GM04503 (cell line): ENCODE results near the gene UGT2A2.
"Not testable (repeated sequence)": the region's sequence is repeated elsewhere in the genome, so short reads cannot be mapped to it uniquely, and the experiment has no call there.

ENCODE experiments used
- DNase-seq: peaks from one replicate; pipeline ENCODE4 v3.0.0-alpha.2; 2012; ENCODE audit warnings: low read depth

Gene UGT2A2

DNA sequence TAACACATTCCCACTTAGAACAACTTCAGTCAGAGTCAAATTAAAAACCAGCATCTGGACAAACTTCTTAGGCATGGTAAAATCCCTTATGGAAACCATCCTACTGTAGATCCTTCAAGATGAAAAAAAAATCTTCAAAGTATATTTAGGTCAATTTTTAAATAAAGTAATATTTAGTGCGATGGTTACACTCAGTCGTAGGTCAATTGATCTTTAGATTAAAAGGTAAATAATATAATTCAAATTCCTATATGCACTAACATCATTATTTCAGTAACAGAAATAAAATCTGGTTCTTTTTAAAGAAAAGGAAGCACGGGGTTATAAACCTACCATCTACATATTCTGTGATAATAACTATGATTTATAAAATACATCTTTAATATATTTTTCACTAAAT, at the start of gene UGT2A2:
TSS of gene UGT2A2 (minus strand) at position 101 of the 400 bp plus-strand sequence. CDS start at position 99, 2 bp downstream.
- DNase-seq, result no peak

DNA sequence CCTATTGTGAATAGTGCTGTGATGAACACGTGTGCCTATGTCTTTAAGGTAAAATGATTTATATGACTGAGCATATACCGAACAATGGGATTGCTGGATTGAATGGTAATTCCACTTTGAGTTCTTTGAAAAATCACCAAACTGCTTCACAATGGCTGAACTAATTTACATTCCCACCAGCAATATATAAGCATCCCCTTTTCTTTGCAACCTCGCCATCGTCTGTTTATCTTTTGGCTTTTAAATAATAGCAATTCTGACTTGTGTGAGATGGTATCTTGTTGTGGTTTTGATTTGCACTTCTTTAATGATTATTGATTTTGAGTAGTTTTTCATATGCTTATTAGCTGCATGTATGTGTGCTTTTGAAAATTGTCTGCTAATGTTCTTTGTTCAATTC, 45.4 kb upstream of the UGT2A2 start:
- DNase-seq, result no peak

DNA sequence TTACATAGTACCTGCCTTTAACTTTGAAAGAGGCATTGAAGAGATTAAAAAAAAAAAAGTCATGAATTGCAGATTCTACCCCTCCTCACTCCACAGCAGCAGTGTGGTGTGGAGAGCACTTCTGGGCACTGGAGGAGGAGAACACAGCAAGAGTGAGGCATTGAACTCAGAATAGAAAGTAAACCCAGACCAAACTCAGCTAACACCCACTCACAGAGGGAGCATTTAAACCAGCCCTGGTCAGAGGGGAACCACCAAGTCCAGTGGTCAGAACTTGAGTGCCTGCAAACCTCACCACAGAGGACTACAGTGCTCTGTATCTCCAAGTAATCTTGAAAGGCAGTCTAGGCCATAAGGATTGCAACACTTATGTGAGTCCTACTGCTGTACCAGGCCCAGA, 29.2 kb upstream of the UGT2A2 start:
- no peak for DNase-seq

DNA sequence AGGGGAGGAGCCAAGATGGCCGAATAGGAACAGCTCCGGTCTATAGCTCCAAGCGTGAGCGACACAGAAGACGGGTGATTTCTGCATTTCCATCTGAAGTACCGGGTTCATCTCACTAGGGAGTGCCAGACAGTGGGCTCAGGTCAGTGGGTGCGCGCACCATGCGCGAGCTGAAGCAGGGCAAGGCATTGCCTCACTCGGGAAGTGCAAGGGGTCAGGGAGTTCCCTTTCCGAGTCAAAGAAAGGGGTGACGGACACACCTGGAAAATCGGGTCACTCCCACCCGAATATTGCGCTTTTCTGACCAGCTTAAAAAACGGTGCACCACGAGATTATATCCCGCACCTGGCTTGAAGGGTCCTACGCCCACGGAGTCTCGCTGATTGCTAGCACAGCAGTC, 24.6 kb upstream of the UGT2A2 start:
- DNase-seq, result not testable (repeated sequence)

DNA sequence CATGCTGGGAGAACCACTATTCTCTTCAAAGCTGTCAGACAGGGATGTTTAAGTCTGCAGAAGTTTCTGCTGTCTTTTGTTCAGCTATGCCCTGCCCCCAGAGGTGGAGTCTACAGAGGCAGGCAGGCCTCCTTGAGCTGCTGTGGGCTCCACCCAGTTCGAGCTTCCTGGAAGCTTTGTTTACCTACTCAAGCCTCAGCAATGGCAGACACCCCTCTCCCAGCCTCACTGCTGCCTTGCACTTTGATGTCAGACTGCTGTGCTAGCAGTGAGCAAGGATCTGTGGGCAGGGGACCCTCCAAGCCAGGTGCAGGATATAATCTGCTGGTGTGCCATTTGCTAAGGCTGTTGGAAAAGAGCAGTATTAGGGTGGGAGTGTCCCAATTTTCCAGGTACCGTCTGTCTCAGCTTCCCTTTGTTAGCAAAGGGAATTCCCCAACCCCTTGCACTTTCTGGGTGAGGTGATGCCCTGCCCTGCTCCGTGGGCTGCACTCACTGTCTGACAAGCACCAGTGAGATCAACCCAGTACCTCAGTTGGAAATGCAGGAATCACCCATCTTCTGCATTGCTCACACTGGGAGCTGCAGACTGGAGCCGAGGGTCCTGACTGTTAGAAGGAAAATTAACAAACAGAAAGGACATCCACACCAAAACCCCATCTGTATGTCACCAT, 21.8 kb upstream of the UGT2A2 start:
- DNase-seq, result not testable (repeated sequence)

DNA sequence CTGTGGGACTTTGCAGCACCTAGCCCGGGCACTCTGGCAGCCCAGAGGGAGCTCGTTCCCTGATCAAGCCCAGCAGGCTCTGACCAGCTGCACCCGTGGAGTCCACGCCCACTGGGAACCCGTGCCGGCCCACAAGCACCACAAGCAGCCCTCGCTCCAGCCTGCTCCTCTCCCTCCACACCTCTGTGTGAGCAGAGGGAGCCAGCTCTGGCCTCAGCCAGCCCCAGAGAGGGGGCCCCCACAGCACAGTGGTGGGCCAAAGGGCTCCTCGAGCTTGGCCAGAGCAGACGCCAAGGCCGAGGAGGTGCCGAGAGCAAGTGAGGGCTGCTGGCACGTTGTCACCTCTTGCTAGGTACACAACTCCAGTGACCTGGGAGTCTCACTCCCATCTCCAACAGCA, 18.7 kb upstream of the UGT2A2 start:
- no peak for DNase-seq

DNA sequence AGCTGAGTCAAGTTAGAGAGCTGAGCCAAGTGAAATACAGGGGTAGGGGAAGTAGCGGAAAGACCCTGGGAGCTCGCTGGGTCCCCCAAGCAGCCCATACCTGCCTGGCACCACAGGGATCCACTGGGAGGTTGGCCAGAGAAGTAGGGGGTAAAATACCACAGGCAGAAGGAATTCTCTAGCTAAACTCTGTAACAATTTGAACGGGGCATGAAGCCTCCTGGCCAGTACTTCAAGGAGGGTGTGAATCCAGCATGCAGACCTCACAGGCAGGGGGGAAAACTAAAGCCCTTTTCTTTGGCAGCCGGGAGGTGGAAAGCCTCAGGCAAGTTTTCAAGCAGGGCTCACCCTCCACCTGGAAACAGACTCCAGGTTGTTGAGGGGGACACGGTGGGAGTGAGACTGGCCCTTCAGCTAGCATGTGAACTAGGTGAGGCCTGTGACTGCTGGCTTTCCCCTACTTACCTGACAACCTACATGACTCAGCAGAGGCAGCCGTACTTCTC, 17.3 kb upstream of the UGT2A2 start:
- DNase-seq, result no peak

DNA sequence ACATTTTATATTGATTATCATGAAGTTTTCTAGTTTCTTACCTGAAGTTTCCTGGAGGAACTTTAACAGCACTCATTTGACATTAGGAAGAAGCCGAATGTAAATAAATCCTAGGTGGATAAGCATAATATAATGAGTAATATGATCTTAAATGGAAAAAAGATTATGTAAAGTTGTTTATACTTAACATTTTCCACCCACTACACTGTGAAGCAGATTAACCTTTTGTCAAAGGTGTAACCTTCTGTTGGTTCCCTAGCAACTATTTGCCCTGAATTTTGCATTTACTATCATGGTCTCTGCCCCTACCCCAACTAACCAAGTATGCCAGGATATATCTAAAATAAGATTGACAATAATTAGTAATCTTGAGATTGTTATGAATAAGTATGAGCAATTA, 13.7 kb upstream of the UGT2A2 start, which contains the start of gene UGT2A1:
TSS of gene UGT2A1 (minus strand) at position 101 of the 400 bp plus-strand sequence. CDS start 5,603 bp downstream, outside the sequence.
- DNase-seq, result no peak

DNA sequence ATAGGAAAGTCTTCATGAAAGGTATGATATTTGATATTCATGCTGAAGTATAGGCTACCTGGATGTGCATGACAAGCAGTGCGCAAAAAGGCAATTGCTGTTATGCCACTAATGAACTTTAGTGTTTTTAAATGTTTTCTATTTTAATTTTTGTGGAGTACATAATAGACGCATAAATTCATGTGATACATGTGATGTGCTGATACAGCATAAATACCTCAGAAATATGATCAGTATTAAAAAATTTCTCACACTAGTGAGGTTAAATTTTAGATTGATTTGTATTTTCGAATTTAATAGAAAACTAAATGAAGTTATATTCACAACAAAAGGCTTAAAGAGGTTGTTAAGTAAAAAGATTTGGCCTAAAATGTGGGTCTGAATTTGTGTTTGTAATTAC, 11.4 kb upstream of the UGT2A2 start:
- DNase-seq, result no peak

DNA sequence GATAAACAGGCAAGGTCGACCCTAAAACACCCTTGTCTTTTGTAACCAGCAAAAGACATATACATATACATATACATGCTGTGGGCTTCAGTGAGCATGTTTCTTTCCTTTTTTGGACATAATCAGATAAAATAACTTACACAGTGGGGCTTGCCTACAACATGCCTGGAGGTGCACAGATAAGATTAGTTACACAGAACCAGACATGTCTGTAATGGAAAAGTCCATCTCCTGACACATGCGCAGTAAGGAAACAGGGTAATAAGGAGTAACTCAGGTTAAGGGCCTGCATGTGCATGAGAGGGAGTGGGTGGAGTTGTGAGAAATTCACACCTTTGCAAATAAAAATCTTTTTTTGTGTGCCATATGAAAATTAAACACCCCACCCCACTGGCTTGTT, 10.2 kb upstream of the UGT2A2 start:
- DNase-seq, result no peak

DNA sequence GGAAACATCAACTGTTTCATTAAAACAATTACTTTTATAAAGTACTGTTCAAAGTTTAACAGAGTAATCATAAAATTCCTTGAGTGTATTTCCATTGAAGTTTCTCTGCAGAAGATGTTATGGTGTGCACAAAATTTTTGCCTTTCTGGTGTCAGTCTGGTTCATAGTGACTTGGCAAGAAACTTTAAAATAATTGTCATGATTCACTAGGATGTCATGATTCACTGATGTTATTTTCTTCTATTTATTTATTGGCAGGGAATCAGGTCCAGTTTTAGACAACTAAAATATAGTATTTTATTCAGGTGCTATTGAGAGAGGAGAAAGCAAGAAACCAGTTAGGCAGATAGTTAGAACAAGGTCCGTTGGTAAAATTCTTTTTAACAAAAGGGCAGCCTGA, 9.8 kb upstream of the UGT2A2 start:
- no peak for DNase-seq

DNA sequence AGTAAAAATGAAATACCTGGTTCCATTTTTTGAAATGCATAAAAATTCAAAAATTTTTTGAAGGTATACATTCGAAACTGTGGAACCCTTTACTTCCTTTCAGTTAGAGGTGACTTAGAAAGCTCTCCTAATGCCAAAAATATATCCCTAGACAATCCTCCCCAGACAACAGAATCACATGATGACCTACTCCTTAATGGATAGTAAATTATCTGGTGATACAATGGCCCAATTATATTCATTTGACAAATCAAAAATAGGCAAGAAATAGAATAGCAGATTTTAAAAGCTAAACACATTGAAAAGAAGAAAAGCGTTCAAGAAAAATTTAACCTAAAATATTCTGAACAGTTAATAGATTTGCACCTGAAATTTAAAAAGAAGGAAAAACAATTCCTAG, 3.5 kb upstream of the UGT2A2 start:
- no peak for DNase-seq

DNA sequence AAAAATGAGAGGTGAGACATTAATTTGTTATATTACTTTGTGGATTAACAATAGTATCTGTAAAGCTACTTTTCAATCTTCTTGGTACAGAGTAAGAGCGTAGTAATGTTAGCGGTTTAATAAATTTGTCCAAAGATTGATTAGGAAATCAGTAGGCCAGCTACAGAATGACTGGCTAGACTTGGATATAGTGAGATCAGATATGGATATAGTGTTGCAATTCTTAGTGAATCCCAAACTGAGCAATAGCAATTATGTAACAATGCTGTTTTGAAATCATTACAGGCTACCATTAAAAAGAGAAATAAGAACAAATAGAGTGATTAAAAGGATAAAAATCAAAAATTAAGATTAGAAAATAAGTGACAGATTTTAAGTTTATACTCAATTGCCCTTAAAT, 847 bp upstream of the UGT2A2 start:
- DNase-seq, result no peak

DNA sequence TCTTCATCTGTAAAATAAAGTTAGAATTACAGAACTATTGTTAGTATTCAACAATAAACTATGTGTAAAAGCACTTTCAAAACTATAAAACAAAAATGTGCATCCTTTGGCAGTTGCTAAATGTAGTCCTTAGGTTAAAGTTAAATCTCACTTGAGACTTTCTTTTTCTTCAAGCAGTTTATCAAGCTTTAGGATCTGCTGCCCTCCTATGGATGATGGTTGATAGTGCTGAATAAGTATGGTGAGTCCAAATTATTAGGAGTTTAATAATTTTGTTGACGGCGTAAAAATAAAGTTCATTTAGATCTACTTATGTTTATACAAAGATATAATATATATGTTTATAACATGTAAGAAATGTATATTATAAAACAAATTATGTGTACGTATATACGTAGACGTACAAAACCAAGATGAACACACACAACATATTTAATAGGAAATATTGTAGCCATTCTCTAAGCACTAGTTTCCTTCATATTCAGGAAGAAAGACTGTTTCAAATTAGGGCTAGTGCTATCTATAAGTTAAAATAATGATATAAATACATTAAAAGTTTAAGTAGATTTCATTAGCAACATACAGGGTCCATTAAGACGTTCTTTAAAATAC, 22.3 kb downstream of the UGT2A2 start:
- no peak for DNase-seq

DNA sequence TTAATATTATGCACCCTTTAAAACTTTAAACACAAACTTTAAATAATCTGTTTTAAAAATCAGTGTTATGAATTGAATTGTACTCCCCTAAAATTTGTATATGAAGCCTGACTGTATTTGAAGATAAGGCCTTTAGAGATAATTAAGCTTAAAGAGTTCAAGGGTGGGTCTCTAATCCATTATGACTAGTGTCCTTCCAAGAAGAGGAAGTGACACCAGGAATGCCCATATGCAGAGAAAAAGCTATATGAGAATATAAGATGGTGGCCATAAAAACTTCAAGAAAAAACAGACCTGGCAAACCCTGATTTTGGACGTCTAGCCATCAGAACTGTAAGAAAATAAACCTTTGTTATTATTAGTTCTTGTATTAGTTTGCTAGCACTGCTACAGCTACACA, 29.0 kb downstream of the UGT2A2 start:
- DNase-seq, result no peak

DNA sequence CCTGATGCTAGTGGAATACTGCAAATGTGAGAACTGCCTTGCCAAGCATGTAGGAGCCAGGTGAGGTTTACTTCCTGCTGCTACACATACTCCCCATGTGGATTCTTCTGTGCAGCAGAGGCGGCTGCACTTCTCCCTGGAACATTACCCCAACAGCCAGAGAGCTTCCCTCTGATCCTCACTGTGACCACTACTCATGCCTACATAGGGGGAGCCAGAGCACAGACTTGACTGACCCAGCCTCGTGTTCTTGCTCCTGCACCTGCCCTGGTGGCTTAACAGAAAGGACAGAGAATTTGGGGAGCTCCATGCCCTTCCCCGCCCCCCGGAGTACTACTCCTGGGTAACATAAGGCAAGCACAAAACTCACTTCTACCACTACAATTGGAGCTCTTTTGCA, 38.4 kb downstream of the UGT2A2 start:
- no peak for DNase-seq

DNA sequence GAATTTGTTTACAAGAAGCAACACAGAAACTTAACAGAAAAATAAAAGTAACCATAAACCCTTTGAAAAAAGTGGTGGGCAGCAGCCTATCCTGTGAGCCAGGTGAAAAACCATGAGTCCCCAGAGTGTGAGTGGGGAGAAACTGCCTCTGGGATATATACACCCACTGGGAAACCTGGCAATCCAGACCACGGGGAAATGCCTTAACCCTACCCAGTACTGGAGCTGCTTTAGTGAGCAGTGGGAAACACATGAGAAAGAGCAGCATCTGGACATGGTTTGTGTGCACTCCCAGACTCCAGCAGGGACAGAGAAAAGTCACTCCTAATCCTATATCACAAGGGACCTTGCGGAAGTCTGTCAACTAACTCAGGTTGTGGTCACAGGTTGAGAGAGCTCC, 39.4 kb downstream of the UGT2A2 start:
- DNase-seq, result no peak

DNA sequence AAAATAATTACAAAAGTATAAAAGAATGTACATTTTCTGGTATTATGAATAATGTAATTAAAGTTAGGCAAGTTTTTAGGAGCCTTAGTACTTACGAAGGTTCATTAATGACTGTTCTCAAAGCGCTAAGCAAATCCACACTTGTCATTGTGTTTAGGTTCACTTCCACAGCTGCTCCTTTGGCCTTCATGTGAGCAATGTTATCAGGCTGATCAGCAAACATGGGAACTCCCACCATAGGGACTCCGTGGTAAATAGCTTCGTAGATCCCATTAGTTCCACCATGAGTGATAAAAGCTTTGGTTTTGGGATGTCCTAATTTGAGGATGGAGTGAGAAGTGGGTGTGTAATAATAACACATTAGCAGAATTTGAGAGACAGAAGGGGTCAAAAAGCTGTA, 45.1 kb downstream of the UGT2A2 start:
- no peak for DNase-seq

DNA sequence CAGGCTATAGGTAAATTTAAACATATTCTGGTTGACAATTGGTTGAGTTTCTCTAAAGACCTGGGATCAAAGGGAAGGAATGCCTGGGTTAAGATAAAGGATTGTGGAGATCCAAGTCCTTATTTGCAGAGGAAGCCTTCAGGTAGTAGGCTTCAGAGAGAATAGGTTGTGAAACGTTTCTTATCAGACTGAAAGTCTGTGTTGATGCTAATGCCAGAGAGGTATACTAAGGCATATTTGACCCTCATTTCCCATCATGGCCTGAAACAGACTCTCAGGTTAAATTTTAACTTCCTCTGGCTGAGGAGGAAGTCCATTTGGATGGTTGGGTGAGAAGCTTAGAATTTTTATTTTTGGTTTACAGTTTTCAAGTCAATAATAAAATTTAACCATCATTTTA, 48.1 kb downstream of the UGT2A2 start:
- no peak for DNase-seq

DNA sequence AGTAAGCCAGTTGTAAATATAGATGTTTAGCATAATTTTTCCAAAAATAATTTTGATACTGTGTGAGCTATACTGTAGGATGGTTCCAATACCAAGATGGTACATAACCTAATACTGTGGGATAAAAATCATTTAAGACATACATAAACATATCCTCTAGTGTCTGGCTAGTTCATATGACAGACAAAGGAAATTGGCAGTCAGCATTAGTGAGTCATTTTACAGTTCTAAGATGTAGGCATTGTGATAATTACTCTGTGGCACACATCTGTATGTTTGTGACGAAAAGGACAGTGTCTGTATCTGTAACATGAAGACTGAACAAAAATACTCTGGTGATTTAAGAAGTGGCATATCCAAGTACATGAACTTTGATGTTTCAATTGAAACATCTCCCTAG, 49.6 kb downstream of the UGT2A2 start:
- no peak for DNase-seq

DNA sequence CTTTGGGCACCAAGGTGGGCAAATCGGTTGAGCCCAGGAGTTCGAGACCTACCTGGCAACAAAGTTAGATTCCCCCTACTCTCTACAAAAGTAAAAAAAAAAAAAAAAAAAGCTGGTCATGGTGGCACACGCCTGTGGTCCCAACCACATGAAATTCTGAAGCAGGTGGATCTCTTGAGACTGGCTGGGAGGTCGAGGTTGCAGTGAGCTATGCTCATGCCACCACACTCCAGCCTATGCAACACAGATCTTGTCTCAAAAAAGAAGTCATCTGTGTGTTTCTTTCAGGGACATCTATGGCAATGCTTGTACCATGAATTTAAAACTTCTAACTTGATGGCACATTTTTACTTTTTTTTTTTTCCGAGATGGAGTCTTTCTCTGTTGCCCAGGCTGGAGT, 55.3 kb downstream of the UGT2A2 start:
- no peak for DNase-seq

DNA sequence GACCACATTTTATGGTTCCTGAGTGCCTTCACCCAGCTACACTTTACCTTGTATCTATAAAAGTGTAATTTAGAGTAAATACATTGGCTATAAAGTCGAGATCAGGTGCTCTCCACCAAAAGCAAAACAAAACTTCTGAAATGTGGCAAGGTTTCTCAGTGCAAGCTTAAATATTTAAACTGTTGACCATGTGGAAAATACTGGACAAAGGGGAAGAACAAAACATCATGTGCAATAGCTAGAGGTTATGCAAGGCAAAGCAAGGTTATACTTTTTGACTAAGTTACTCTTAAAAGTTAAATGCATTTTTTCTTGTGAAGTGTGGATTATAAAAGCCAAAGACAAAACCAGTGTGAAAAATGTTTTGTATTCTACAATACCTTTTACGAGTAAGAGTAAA, 55.9 kb downstream of the UGT2A2 start:
- DNase-seq, result no peak

DNA sequence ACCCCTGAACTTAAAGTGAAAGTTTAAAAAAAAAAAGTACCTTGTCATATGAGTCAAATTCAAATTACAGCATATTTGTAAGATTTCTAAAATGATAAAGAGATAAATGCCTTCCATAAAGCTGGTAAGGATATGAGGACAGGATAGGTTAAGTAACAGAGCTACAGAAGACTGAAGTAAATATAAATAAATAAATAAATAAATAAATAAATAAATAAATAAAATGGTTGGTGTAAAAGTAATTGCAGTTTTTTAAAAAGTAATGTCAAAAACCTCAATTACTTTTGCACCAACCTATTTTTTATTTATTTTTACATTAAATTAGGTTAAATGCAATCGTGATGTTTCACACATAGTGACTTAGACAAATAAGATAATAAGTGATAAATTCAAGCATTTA, 62.2 kb downstream of the UGT2A2 start:
- no peak for DNase-seq
